22Rv1 (cell line): ENCODE measurements around the gene GFOD1.

ENCODE experiments used
- H3K27ac ChIP-seq: fragments of 450-650 bp; 2 replicates; pipeline ENCODE4 v1.5.1; 2017
- ZFX ChIP-seq: fragments of 450-650 bp; IDR thresholded peaks from 2 replicates; pipeline ENCODE4 v1.6.1; 2017; ENCODE audit warnings: antibody characterized with exemption, borderline replicate concordance
- TF ChIP-seq, protein P1 (sequence below): fragments of 450-650 bp; IDR thresholded peaks from 2 replicates; pipeline ENCODE4 v1.5.1; 2017; ENCODE audit warnings: mild to moderate bottlenecking

Gene GFOD1

DNA sequence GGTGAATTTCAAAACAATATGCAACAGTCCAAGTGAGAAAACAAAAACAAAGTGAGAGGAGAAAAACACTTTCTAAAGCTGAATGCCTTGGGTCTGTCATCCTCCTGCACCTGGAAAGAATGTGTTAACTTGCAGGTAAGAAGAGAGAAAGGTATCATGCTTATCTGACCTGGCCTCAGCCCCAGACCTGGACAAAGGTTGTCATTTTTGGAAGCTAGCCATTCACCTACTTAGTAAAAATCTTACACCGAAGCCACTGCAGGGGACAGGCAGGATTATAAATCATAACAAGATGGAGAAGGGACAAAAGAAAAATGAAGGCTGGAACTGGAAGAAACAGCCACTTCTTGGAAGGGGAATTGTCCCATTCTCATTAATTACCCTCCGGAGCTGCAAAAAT, 69.4 kb downstream of the GFOD1 start:
- H3K27ac ChIP-seq: no peak overlapping the region
- TF ChIP-seq, protein P1, sequence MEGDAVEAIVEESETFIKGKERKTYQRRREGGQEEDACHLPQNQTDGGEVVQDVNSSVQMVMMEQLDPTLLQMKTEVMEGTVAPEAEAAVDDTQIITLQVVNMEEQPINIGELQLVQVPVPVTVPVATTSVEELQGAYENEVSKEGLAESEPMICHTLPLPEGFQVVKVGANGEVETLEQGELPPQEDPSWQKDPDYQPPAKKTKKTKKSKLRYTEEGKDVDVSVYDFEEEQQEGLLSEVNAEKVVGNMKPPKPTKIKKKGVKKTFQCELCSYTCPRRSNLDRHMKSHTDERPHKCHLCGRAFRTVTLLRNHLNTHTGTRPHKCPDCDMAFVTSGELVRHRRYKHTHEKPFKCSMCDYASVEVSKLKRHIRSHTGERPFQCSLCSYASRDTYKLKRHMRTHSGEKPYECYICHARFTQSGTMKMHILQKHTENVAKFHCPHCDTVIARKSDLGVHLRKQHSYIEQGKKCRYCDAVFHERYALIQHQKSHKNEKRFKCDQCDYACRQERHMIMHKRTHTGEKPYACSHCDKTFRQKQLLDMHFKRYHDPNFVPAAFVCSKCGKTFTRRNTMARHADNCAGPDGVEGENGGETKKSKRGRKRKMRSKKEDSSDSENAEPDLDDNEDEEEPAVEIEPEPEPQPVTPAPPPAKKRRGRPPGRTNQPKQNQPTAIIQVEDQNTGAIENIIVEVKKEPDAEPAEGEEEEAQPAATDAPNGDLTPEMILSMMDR: no peak
- no peak for TF ChIP-seq ZFX

DNA sequence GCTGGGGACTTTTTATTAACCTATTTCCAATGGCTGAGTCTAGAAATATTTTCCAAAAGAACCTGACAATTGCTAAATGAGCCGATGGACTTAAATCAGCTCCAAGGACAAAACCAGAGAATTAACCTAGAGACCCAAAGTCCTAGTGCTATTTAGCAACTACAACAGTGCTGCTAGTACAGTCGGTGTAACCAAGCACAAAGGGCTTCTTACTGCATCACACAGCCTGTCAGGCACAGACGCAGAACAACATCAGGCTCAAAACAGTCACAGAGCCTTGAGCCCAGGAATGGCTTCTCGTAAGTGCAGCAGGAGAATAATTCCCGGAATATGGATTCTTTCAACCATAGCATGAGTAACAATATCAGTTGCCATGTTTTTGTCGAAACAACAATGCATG, 70.0 kb downstream of the GFOD1 start:
- no peak overlapping the region for H3K27ac ChIP-seq
- TF ChIP-seq ZFX: no peak
- TF ChIP-seq, protein P1: no peak

DNA sequence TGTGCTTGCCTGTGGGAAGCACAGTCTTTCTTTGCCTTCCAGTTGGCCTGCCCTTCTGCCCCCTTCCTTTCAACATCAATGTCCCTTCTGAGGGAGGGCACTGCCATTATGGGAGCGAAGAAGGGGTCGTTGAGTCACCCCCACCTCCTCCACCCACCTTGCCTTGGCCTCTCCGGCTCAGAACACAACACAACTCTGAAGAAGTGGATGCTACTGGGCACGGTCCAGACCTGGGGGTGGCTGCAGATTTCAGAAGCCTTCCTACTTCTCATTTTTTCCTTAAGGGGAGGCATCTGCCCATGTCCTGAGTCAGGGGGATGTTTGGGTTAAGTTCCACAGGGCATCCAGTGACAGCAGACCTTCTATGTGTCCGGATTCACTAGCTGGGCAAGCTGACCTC, 72.1 kb downstream of the GFOD1 start:
- TF ChIP-seq, protein P1: no peak
- TF ChIP-seq ZFX: no peak
- H3K27ac ChIP-seq: no peak overlapping the region

DNA sequence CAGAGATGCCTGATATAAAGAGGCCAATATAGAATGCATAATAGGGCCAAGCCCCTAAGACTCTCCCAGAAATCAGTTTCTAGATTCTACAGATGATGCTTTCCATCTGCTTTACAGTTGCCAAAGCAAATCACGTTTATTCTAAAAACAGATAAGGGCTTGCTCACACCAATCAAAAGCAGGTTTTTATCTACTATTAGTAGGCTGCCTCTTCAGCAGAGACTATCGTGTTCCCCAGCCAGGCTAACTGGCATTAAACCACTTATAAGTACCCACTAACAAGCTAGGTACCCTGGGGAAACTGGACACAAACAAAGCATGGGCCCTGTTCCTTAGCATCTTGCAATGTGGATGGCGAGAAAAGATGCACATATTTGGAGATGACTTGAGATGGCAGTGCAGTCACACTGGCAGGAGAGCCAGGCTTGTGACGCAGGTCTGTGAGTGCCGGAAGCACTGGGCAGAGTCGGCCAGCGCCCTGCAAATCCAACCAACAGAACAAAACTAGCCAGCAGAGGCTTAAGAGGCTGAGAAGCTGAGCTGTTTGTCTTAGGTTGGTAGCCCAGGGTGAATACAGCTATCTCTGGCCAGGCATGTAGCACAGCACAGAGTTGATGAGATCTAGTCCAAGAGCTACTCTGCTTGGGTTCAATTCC, 73.4 kb downstream of the GFOD1 start:
- TF ChIP-seq, protein P1: no peak
- no peak for TF ChIP-seq ZFX
- no peak overlapping the region for H3K27ac ChIP-seq

DNA sequence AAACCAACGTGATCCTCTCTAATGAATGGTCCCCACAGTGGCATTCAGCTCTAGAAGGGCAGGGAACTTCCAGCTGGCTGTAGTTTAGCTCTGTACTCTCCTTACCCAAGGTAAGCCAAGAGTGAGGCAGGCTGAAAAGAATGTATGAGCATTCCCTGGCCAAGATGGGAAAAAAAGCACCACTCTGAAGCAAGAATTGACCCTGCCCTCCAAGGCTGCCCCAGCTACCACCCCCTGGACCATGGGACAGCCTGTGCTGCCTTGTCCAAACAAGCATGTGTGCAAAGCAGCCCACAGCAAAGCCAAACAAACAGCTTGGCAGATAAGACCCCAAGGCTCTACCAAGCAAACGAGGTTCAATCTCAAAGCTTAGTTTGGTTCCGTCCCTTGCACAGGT, 73.9 kb downstream of the GFOD1 start:
- H3K27ac ChIP-seq: no peak overlapping the region
- no peak for TF ChIP-seq ZFX
- TF ChIP-seq, protein P1: no peak

DNA sequence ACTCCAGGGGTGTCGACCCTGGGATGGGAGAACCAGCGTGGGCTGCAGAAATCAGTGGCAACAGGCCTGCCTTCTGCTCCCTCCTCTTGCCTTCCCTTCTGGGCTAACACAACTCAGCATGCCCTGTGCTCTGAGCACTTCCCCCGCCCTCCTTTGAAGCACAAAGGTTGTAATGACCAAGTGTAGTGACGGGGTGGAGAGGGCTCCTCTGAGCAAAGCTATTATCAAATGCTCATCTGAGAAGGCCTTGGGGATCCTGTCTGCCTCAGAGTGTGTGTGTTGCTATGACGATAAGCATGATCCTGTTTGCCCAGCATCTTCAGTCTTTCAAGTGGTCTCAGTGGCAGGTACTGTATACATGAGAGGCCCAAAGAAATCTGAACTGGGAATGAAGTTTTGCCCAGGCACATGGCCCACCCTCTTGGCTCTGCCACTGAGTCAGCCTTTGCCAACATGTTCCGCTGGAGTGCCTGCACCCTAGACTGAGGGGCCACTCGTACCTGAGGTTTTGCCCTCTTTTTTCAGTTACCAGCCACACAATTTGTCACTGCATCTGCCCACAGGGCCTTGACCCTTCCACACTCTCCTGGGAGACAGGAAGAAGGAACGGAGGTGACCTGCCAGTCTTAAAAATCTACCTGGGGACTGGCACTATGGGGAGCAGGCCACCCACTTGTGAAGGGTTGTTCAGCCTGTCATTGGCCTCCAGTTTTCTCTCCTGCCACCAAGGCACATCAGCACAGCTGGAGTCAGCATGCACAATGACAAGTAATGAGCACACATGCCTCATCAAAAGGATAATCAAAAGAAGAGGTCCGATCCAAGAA, 74.5 kb downstream of the GFOD1 start:
- TF ChIP-seq ZFX: no peak
- TF ChIP-seq, protein P1: no peak
- H3K27ac ChIP-seq: no peak overlapping the region

DNA sequence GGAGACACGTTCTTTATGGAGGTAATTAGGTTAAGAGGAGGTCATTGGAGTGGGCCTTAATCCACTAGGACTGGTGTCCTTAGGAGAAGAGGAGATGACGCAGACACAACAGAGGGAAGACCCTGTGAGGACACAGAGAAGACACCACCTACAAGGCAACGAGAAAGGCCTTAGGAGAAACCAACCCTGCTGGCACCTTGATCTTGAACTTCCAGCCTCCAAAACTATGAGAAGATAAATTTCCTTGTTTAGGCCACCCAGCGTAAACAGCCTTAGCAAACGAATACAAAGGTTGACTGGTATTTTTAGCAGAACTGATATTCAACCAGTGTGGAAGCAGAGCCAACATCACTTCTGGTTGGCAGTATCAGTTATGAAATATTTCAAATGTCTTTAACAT, 75.2 kb downstream of the GFOD1 start:
- TF ChIP-seq ZFX: no peak
- TF ChIP-seq, protein P1: no peak

More for the DNA sequence above, 75.2 kb downstream of the GFOD1 start:
- no peak overlapping the region for H3K27ac ChIP-seq
